NT2/D1 (cell line): Measurements from ENCODE around the gene OLR1.

ENCODE experiments used
- DNase-seq: peaks from one replicate; pipeline ENCODE4 v3.0.0-alpha.2; 2011; ENCODE audit warnings: low read depth, low spot score
- H3K27me3 ChIP-seq: 2 replicates; pipeline ENCODE4 v1.6.0; 2011; ENCODE audit warnings: mild to moderate bottlenecking; ENCODE audit not compliant: insufficient read length, insufficient read depth
- H3K36me3 ChIP-seq: 2 replicates; pipeline ENCODE4 v1.6.1; 2011; ENCODE audit warnings: mild to moderate bottlenecking, low read length, mixed read lengths; ENCODE audit not compliant: insufficient read depth, insufficient read length
- H3K4me1 ChIP-seq: 2 replicates; pipeline ENCODE4 v1.5.1; 2011; ENCODE audit not compliant: insufficient read depth, insufficient read length
- H3K4me3 ChIP-seq: 2 replicates; pipeline ENCODE4 v1.5.1; 2011; ENCODE audit warnings: low read depth; ENCODE audit not compliant: insufficient read length
- H3K9ac ChIP-seq: 2 replicates; pipeline ENCODE4 v1.6.0; 2011; ENCODE audit warnings: low read depth; ENCODE audit not compliant: insufficient read length
- H3K9me3 ChIP-seq: 2 replicates; pipeline ENCODE4 v1.5.1; 2011; ENCODE audit warnings: mild to moderate bottlenecking, low read length; ENCODE audit not compliant: insufficient read depth
- SUZ12 ChIP-seq: IDR thresholded peaks from 2 replicates; pipeline ENCODE4 v1.6.1; 2011; ENCODE audit not compliant: insufficient read length, insufficient read depth; ENCODE audit errors: extremely low read depth
- YY1 ChIP-seq: IDR thresholded peaks from 2 replicates; pipeline ENCODE4 v1.6.1; 2011; ENCODE audit not compliant: insufficient read length, insufficient read depth
- ZNF274 ChIP-seq: IDR thresholded peaks from 2 replicates; pipeline ENCODE4 v1.6.1; 2011; ENCODE audit warnings: mild to moderate bottlenecking, low read depth, low read length

Gene OLR1

DNA sequence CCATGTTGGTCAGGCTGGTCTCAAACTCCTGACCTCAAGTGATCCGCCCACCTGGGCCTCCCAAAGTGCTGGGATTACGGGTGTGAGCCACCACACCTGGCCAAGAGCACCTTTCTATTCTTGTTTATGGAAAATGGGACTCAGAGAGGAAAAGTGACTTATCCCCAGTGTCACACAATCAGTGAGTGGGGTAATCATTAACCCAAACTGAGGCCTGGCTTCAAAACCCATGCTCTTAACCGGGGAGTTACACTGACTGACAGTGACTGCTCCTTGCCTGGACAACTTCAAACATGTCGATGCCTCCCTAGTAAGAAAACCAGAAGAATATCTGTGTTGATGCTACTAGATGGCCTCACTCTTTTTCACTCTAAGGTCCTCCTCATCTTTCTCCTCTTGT lies 49.2 kb downstream of the OLR1 start:
- H3K9me3 ChIP-seq = no peaks in the 10 kb centered on the region
- TF ChIP-seq SUZ12 = no peak
- no peak for TF ChIP-seq ZNF274
- no peak for TF ChIP-seq YY1
- H3K36me3 ChIP-seq = no peaks in the 10 kb centered on the region
- DNase-seq = no peak
- no peaks in the 10 kb centered on the region for H3K27me3 ChIP-seq
- H3K4me3 ChIP-seq = no peak overlapping the region
- no peak overlapping the region for H3K9ac ChIP-seq
- H3K4me1 ChIP-seq = no peaks in the 10 kb centered on the region

DNA sequence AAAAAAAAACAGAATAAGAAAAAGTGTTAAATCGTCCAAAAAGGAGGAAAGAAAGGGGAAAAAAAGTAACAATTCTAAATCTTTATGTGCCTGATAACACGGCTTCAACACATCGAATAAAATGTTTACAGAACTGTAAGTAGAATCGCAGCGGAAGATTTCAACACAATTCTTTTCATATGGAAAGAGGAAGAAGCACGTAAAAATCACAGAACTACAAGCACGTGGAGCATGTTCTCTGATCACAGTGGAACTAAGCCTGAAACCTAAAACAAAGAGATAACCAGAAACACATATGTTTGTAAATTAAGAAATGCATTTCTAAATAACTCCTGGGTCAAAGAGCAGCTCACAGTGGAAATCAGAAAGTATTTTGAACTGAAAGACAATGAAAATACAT lies 50.7 kb downstream of the OLR1 start:
- no peak for DNase-seq
- Histone ChIP-seq H3K4me1 (no peaks in the 10 kb centered on the region), H3K9me3 (no peaks in the 10 kb centered on the region), H3K9ac (no peak overlapping the region), H3K27me3 (no peaks in the 10 kb centered on the region), H3K4me3 (no peak overlapping the region), H3K36me3 (no peaks in the 10 kb centered on the region)
- TF ChIP-seq ZNF274 (no peak), YY1 (no peak), SUZ12 (no peak)

DNA sequence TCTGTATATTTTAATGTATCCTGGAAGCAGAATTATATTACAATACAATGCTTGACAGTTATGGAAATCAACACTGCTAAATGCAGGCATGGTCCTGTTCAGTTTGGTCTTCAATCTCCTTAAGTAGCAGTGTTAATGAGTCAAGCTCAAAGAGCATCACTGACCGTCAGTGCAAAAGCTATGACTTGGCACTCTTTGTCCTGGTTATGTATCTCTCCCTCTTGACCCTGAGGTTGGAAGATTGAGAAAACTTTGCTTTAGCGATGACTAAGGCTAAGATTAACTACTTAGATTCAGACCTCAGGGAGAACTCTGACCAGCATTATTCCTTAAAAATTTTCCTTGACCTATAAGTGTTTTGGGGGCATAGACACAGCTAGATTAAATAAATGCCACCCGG lies 52.9 kb downstream of the OLR1 start:
- Histone ChIP-seq H3K9ac (no peak overlapping the region), H3K4me1 (no peaks in the 10 kb centered on the region), H3K27me3 (no peaks in the 10 kb centered on the region), H3K9me3 (no peaks in the 10 kb centered on the region), H3K4me3 (no peak overlapping the region), H3K36me3 (no peaks in the 10 kb centered on the region)
- no peak for DNase-seq
- no peak for TF ChIP-seq ZNF274

DNA sequence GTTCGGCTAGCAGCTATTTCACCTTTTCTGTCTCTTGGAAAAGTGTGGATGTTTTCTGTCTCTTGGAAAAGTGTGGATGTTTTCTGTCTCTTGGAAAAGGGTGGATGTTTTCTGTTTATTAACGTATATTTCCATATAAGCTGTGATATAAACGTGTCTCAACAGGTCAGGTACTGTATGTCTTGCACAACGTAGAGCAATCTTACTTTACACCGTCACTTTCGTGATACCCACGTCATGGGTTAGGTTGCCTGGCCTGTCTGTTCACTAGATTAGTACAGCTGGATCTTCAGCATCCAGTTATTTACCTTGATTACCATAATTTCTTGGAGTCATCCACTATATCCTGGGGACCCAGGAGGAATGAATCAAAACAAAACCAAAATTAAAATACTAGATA lies 56.0 kb downstream of the OLR1 start:
- Histone ChIP-seq H3K9me3 (peaks cover 13% of the 10 kb centered on the region; the same call in 1 of the 2 replicates), H3K4me1 (no peaks in the 10 kb centered on the region), H3K4me3 (no peak overlapping the region), H3K27me3 (no peaks in the 10 kb centered on the region), H3K9ac (no peak overlapping the region), H3K36me3 (no peaks in the 10 kb centered on the region)
- TF ChIP-seq YY1 (no peak), ZNF274 (no peak), SUZ12 (no peak)
- no peak for DNase-seq

DNA sequence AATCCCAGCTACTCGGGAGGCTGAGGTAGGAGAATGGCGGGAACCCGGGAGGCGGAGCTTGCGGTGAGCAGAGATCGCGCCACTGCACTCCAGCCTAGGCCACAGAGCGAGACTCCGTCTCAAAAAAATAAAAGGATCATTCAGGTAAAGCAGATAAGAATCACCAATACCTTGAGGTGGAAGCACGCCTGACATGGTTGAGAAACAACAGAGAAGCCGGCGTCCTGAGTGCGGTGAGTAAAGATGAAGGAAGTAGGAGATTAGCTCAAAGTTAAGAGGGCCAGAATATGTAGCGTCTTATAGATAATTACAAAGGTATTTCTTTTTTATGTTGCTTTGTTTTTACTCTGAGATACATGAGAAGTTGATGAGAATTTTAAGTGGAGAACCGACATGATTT lies 56.6 kb downstream of the OLR1 start:
- TF ChIP-seq YY1 (no peak), SUZ12 (no peak), ZNF274 (no peak)
- Histone ChIP-seq H3K27me3 (no peaks in the 10 kb centered on the region), H3K9me3 (peaks cover 13% of the 10 kb centered on the region; the same call in 1 of the 2 replicates), H3K4me3 (no peak overlapping the region), H3K9ac (no peak overlapping the region), H3K4me1 (no peaks in the 10 kb centered on the region), H3K36me3 (no peaks in the 10 kb centered on the region)
- no peak for DNase-seq

DNA sequence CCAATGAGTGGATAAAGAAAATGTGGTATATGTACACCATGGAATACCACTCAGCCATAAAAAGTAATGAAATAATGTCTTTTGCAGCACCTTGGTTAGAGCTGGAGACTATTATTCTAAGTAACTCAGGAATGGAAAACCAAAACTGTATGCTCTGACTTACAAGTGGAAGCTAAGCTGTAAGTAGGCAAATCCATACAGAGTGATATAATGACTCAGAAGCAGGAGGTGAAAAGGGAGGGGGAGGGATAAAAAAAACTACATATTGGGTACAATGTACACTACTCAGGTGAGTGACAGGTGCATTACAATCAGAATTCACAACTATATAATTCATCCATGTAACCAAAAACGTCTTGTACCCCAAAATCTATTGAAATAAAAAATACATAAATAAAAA lies 58.0 kb downstream of the OLR1 start:
- TF ChIP-seq YY1 (no peak), ZNF274 (no peak), SUZ12 (no peak)
- Histone ChIP-seq H3K9ac (no peak overlapping the region), H3K27me3 (no peaks in the 10 kb centered on the region), H3K36me3 (no peaks in the 10 kb centered on the region), H3K4me1 (no peaks in the 10 kb centered on the region), H3K4me3 (no peak overlapping the region), H3K9me3 (peaks cover 13% of the 10 kb centered on the region; the same call in 1 of the 2 replicates)
- no peak for DNase-seq

DNA sequence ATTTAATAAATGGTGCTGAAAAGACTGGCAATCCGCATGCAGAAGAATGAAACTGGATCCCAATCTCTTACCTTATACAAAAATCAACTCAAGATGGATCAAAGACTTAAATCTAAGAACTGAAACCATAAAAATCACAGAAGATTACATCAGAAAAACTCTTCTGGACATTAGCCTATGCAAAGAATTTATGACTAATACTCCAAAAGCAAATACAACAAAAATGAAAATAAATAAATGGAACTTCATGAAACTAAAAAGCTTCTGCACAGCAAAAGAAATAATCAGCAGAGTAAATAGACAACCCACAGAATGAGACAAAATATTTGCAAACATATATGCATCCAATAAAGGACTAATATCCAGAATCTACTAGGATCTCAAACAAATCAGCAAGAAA lies 58.9 kb downstream of the OLR1 start:
- Histone ChIP-seq H3K9ac (no peak overlapping the region), H3K27me3 (no peaks in the 10 kb centered on the region), H3K4me3 (no peak overlapping the region), H3K9me3 (peaks cover 13% of the 10 kb centered on the region; the same call in 1 of the 2 replicates), H3K36me3 (no peaks in the 10 kb centered on the region), H3K4me1 (no peaks in the 10 kb centered on the region)
- no peak for DNase-seq
- TF ChIP-seq SUZ12 = no peak
- TF ChIP-seq ZNF274 = no peak

DNA sequence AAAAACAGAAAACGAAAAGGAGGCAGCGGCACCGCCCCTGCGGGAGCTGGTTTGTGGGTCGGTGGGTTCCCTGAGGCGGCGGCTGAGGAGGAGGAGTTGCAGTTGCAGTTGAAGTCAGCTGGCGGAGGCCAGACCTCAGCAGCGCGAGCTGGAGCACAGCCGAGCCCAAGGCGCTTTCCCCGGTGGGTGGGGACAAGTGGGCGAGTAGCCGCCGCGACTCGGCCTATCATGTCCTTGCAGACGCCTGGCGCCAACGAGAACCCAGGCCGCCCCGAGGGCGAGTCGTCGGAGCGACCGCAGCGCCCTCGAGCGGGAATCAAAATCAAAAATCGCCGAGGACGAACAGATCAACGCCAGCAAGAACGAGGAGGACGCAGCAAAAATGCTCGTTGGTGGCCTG lies 60.5 kb downstream of the OLR1 start:
- Histone ChIP-seq H3K9ac (no peak overlapping the region), H3K4me3 (no peak overlapping the region), H3K36me3 (no peaks in the 10 kb centered on the region), H3K9me3 (peaks cover 13% of the 10 kb centered on the region; the same call in 1 of the 2 replicates), H3K27me3 (no peaks in the 10 kb centered on the region), H3K4me1 (no peaks in the 10 kb centered on the region)
- DNase-seq = no peak
- TF ChIP-seq ZNF274 (no peak), YY1 (no peak), SUZ12 (no peak)
